Osteocyte (in vitro differentiated cells): ENCODE results near the gene SMOC2. TPM values are rescaled to one million over a fixed set of nuclear protein-coding genes. Genes with fewer than 3 reads are reported as not detected.

Experiments used
- DNase-seq: peaks from one replicate; pipeline ENCODE4 v3.0.0; 2021; ENCODE audit warnings: mixed read lengths; ENCODE audit not compliant: unreplicated experiment; ENCODE audit errors: extremely low spot score
- H3K27ac Mint-ChIP-seq: one replicate; pipeline ENCODE4 v1.8.0; 2021; ENCODE audit warnings: mild to moderate bottlenecking, mixed read lengths; ENCODE audit not compliant: unreplicated experiment
- H3K27me3 Mint-ChIP-seq: one replicate; pipeline ENCODE4 v1.8.0; 2021; ENCODE audit warnings: mixed read lengths; ENCODE audit not compliant: unreplicated experiment
- H3K36me3 Mint-ChIP-seq: one replicate; pipeline ENCODE4 v1.8.0; 2021; ENCODE audit warnings: mixed read lengths; ENCODE audit not compliant: unreplicated experiment
- H3K4me1 Mint-ChIP-seq: one replicate; pipeline ENCODE4 v1.8.0; 2021; ENCODE audit warnings: mixed read lengths; ENCODE audit not compliant: unreplicated experiment
- H3K4me3 Mint-ChIP-seq: one replicate; pipeline ENCODE4 v1.8.0; 2021; ENCODE audit warnings: mild to moderate bottlenecking, moderate library complexity, mixed read lengths; ENCODE audit not compliant: unreplicated experiment
- H3K9me3 Mint-ChIP-seq: one replicate; pipeline ENCODE4 v1.8.0; 2021; ENCODE audit warnings: mixed read lengths; ENCODE audit not compliant: unreplicated experiment
- CTCF ChIP-seq: fragments of 200-600 bp; sonication (generic); IDR thresholded peaks from 2 replicates; pipeline ENCODE4 v1.5.0; 2021; ENCODE audit warnings: antibody characterized with exemption, mild to moderate bottlenecking, moderate library complexity
- total RNA-seq: library from RNA; stranded (reverse); gene quantifications from 2 replicates; pipeline ENCODE4 v1.2.1, GENCODE V29; 2021

SMOC2 gene
- total RNA-seq, 1 donor from 2014 or later: 11.6 TPM

- TF ChIP-seq CTCF: no peak
- DNase-seq: no peak
- Mint-ChIP-seq H3K9me3 (peaks cover 11% of the 10 kb centered on the region), H3K27me3 (peaks cover 7% of the 10 kb centered on the region), H3K27ac (no peak overlapping the region), H3K36me3 (no peaks in the 10 kb centered on the region), H3K4me3 (no peak overlapping the region), H3K4me1 (no peaks in the 10 kb centered on the region)
Measured at GRCh38 chr6:168473197-168473596, 32.2 kb downstream of the SMOC2 start.

GRCh38 chr6:168475188-168476013 lies 34.4 kb downstream of the SMOC2 start:
- TF ChIP-seq CTCF: no peak
- Mint-ChIP-seq H3K36me3 (no peaks in the 10 kb centered on the region), H3K27me3 (peaks cover 6% of the 10 kb centered on the region), H3K4me1 (no peaks in the 10 kb centered on the region), H3K27ac (no peak overlapping the region), H3K4me3 (no peak overlapping the region), H3K9me3 (peaks cover 15% of the 10 kb centered on the region)
- DNase-seq: no peak

GRCh38 chr6:168479421-168479820 lies 38.4 kb downstream of the SMOC2 start:
- H3K9me3 Mint-ChIP-seq: peaks cover 10% of the 10 kb centered on the region
- no peak for TF ChIP-seq CTCF
- H3K27me3 Mint-ChIP-seq: peaks cover 3% of the 10 kb centered on the region
- H3K4me1 Mint-ChIP-seq: no peaks in the 10 kb centered on the region
- no peak overlapping the region for H3K4me3 Mint-ChIP-seq
- no peak for DNase-seq
- H3K27ac Mint-ChIP-seq: no peak overlapping the region
- H3K36me3 Mint-ChIP-seq: peaks cover 2% of the 10 kb centered on the region

- Mint-ChIP-seq H3K4me3 (no peak overlapping the region), H3K27ac (no peak overlapping the region), H3K36me3 (peaks cover 2% of the 10 kb centered on the region), H3K9me3 (peaks cover 10% of the 10 kb centered on the region), H3K4me1 (no peaks in the 10 kb centered on the region), H3K27me3 (peaks cover 3% of the 10 kb centered on the region)
- TF ChIP-seq CTCF: no peak
- no peak for DNase-seq
Measured at GRCh38 chr6:168480481-168480880, 39.5 kb downstream of the SMOC2 start.

GRCh38 chr6:168485818-168486217 lies 44.8 kb downstream of the SMOC2 start:
- DNase-seq: no peak
- Mint-ChIP-seq H3K27ac (no peak overlapping the region), H3K36me3 (no peaks in the 10 kb centered on the region), H3K4me3 (no peak overlapping the region), H3K9me3 (peaks cover 1% of the 10 kb centered on the region), H3K27me3 (peaks cover 7% of the 10 kb centered on the region), H3K4me1 (no peaks in the 10 kb centered on the region)
- TF ChIP-seq CTCF: no peak
